Liver (tissue), 3 donors: ENCODE results near the gene DNAH10.

Source experiments
- CTCF ChIP-seq: fragments of 150-350 bp; IDR thresholded peaks from 2 replicates; pipeline ENCODE4 v1.5.1; 2017; ENCODE audit warnings: improper control_type of control experiment, low read depth, low read length; ENCODE audit not compliant: missing input control
- EGR1 ChIP-seq, 2 donors: IDR thresholded peaks; 2 replicates each; pipeline ENCODE4 v1.6.1; 2016 to 2018; ENCODE audit warnings: antibody characterized with exemption in 2 of 2, low read depth in 2 of 2
- NR2F2 ChIP-seq: IDR thresholded peaks from 2 replicates; pipeline ENCODE4 v1.6.1; 2016; ENCODE audit warnings: antibody characterized with exemption
- RAD21 ChIP-seq, 2 donors: IDR thresholded peaks; 2 replicates each; pipeline ENCODE4 v1.6.1; 2016; ENCODE audit warnings: antibody characterized with exemption in 2 of 2, mild to moderate bottlenecking in 2 of 2
- RXRA ChIP-seq, 2 donors: IDR thresholded peaks; 2 replicates each; pipeline ENCODE4 v1.6.1; 2017 to 2018; ENCODE audit warnings: antibody characterized with exemption in 2 of 2, mild to moderate bottlenecking in 1 of 2
- donor health status: healthy.
- donor health status: healthy.

- TF ChIP-seq RXRA (IDR thresholded peaks at IDR 0.05) = no peak
- no peak for TF ChIP-seq NR2F2
- TF ChIP-seq EGR1 (IDR thresholded peaks at IDR 0.05; ENCODE audit: low read depth in 2 of 2) = no peak
- TF ChIP-seq CTCF = no peak
- no peak for TF ChIP-seq RAD21 (IDR thresholded peaks at IDR 0.05)
These were observed 78.8 kb downstream of the DNAH10 start for GRCh38 chr12:123840765-123841425.
